HT1080 (cell line): Measurements from ENCODE around the gene ASTN1. TPM values are rescaled to one million over a fixed set of nuclear protein-coding genes. Genes with fewer than 3 reads are reported as not detected.

Experiments used
- DNase-seq: peaks from one replicate; pipeline ENCODE4 v3.0.0-alpha.2; 2015; ENCODE audit warnings: low read depth
- total RNA-seq: library from RNA; depleted of rRNA; stranded (reverse); fragments of >200 nt; shearing (Covaris generic); gene quantifications from 2 replicates; pipeline ENCODE4 v1.2.3, GENCODE V29; 2014

Gene ASTN1
- total RNA-seq, 1 experiment from 2014 or later, result 0.16 TPM

- DNase-seq, result no peak
Observed at GRCh38 chr1:176932114-176933104, 232.1 kb downstream of the ASTN1 start.

- DNase-seq, result no peak
Observed at GRCh38 chr1:176931526-176931925, 233.0 kb downstream of the ASTN1 start.

DNA sequence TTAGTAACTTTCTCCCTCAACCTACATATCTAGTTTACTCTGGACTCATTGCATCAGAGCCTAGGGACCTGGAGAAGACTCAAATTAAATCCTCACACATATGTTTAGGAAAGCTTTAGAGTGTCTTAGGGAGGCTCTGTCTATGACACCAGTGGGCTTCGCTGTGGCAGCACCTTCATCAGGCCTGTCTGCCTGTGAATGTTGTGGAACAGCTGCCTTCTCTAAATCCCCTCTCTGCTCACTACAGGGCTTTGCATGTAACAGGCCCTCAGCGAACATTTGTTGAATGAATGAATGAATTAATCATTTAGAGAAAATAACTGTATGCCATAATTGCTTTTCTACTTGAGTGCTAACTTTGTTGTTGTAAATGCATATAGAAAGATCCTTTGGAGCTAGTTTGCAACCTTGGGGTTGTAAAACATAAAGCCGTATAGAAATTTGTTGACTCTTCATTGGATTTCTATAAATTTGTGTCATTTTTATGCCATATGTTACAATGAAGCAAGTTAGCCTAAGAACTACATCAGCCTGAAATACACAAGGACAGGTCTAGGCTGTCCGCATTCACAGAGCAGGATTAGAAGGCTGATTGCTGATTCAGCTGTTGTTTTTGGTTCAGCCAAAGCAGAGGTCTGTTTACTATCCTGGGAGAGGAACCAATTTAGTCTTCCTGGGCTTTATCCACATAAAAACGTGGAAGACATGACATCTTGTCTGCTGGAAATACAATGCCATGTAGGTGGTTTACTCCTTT is 238.0 kb downstream of the ASTN1 start:
- no peak for DNase-seq

- no peak for DNase-seq
Observed at GRCh38 chr1:176925223-176925622, 239.3 kb downstream of the ASTN1 start.

DNA sequence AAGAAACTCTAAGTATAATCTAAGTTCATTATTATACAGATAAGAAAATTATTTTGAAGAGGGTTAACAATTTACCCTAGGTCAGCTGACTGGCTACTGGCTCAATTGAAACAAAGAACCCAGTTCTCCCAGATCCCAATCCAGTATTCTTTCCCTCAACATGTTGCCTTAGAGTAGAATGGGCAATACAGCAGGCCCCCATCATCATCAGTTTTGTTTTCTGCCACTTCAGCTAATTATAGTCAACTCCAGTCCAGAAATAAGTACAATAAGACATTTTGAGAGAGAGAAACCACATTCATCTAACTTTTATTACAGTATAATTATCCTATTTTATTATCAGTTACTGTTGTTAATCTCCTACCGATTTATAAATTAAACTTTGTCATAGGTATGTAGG is 241.2 kb downstream of the ASTN1 start:
- no peak for DNase-seq

DNA sequence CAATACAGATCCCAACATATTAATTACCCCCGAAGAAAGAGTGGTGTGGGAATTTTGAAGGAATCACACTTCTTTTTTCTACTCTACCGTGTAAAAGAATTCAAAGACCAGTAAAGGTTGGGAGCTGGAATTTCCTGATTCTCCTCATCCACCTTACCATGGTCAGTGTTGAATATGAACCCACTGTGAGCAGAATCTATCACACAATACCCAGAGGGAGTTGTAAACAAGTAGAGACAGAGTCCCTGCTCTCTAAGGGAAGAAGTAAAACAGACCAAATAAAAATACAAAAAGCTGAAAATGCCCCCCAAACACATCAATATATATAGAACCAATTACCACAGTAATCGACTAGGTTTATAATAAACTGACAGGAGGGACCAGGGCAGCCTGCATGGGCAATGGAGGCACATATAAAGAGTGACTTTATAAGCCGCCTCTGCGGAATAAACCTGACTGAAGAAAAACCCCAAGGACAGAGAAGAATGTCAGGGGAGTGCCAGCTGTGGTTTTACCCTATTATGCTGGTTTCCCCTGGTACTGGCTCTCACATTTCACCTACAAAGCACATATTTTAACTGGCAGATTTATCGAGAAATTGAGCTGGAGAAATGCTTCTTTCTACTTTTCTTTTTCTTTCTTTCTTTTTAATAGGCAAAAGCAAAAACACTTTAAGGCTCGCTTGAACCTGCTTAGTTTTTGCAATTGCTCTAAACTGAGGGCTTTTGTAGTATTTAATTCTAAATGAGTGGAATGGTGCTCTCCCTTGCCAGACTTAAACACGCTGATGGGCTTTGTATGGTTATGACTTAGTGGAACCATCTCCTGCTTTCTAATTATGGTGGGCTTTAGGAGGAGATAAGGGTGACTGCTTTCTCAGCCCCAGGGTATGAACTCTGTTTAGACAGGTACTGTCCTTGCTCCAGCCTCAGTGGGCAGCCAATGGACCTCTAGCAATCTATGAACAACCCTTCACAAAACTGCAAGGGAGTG is 244.8 kb downstream of the ASTN1 start:
- peak; percentile 1 for DNase-seq

GRCh38 chr1:176905648-176906047 is 258.9 kb downstream of the ASTN1 start:
- no peak for DNase-seq

DNA sequence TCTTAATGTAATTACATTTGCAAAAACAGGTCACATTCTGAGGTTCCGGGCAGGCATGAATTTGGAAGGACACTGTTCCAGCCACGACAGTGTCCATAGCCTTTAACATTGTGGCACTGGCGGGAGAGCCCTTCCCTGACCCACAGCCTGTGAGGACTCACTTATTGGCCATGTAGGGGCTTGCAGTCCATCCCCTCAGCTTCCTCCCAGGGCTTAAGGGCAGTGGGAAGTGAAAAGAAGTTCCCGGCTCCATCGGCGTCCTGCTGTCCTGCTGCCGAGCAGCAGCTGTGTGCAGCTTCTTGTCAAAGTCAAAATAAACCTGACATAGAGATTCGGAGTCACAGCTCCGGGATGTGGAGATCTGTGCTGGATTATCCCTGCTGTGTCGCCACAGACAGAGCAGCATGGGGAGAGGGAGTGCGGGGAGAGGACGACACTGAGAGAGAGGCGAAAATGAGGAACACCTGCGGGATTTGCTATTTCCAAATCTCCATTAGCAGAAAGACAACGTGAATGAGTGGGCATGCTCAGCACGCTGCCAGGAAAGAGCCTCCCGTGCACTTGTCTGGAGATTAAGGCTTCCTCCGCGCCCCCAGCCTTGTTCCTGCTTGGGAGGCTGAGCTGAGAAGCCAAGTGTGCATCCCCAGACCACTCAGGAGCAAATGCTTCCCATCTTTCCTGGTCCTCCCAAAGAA is 260.3 kb downstream of the ASTN1 start:
- DNase-seq, result no peak

- DNase-seq, result peak; percentile 49
Observed at GRCh38 chr1:176903474-176903873, 261.0 kb downstream of the ASTN1 start.

DNA sequence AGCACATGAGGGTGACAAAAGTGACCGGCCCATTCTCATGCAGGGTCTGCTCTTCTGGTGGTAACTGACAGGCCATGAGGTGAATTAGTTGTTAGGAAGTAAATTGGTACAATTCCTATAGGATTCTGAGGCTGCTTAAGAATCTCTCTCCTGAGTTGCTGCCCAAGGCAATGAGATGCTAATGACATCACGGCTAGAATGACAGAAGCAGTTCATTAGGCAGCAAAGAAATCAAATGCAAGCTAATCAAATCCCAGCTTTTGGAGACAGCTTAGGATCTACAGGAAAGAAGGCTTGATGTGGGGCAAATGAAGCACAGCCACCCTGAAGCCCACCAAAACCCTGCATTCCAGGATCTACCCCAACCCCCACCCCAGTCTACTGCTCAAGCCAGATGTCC is 265.2 kb downstream of the ASTN1 start:
- no peak for DNase-seq

- DNase-seq, result peak; percentile 60
Observed at GRCh38 chr1:176897350-176898236, 266.9 kb downstream of the ASTN1 start.

GRCh38 chr1:176896216-176896615 is 268.3 kb downstream of the ASTN1 start:
- DNase-seq, result no peak

DNA sequence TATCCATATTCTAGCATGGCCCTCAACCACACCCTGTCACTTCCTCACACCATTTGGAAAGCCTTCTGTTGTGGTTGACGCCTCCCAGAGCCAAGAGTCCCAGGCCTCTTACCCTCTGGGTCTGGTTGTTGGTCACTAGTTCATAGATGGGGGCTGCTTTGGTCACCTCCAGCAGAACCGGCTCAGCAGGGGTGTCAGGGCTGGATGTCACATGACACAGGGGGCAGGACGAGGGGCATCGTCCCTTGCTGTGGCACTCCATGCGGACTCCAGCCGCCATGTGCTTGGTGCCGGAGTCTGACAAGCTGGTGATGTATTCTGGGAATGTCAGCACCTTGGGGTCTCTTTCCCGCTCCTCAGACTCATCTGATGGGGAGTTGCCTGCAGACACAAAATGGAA is 270.1 kb downstream of the ASTN1 start:
- no peak for DNase-seq

GRCh38 chr1:176893625-176894352 is 270.7 kb downstream of the ASTN1 start:
- no peak for DNase-seq

- no peak for DNase-seq
Observed at GRCh38 chr1:176888471-176889032, 276.0 kb downstream of the ASTN1 start.

- no peak for DNase-seq
Observed at GRCh38 chr1:176885751-176886150, 278.8 kb downstream of the ASTN1 start.

DNA sequence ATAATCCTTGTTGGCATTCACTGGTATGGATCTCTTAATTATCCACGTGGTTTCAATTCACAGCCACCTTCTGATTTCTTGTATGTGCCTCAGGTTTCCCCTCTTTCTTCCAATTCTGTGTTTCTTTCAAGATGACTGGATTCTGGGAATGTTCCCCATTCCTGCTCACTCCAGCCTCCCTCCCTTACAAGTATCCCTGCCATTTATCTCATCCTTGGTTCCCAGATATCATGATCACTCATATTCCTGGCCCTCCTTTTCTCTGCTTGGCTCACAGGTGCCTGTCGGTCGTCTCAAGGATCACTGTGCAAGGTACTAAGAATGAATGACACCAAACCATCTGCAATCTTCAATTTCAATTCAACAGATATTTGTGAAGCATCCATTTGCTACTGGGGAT is 279.2 kb downstream of the ASTN1 start:
- no peak for DNase-seq

- no peak for DNase-seq
Observed at GRCh38 chr1:176884911-176885310, 279.6 kb downstream of the ASTN1 start.
